IMR-90 (cell line): ENCODE data around the gene MRGPRD. TPM values are rescaled to one million over a fixed set of nuclear protein-coding genes. Genes with fewer than 3 reads are reported as not detected.

ENCODE experiments used
- ATAC-seq: fragments of 200-7000 bp; cut with Tn5 transposase; 2 replicates; pipeline ENCODE4 v1.9.1; 2020; ENCODE audit warnings: low read depth, mild to moderate bottlenecking, moderate library complexity
- BruUV-seq: library from RNA; stranded (reverse); fragments of 400-500 nt; replicated peaks from 2 replicates; lab custom pipeline; 2021; lab: Mats Ljungman, UMichigan
- CTCF ChIA-PET: fragments of 300-600 bp; formaldehyde crosslinking; extraction: SDS; loops from one replicate; lab custom pipeline; 2021; ENCODE audit warnings: antibody characterized with exemption; lab: Yijun Ruan, JAX
- POLR2A ChIA-PET: fragments of 300-600 bp; sonication (Branson Sonifier 250); formaldehyde crosslinking; loops from one replicate; lab custom pipeline; 2022; ENCODE audit warnings: antibody characterized with exemption; ENCODE audit not compliant: unreplicated experiment; lab: Charles Lee
- DNase-seq: peaks from one replicate; pipeline ENCODE4 v3.0.0; 2013
- H2AFZ ChIP-seq: replicated peaks from 2 replicates; pipeline ENCODE3; 2013; ENCODE audit warnings: low read length, mild to moderate bottlenecking; ENCODE audit not compliant: poor library complexity
- H2AK5ac ChIP-seq: 2 replicates; pipeline ENCODE4 v1.6.1; 2013; ENCODE audit warnings: low read depth, low read length, inconsistent platforms
- H2AK9ac ChIP-seq: replicated peaks from 2 replicates; pipeline ENCODE3; 2013; ENCODE audit warnings: mild to moderate bottlenecking, low read depth, low read length, moderate library complexity; ENCODE audit not compliant: poor library complexity
- H2BK120ac ChIP-seq: 2 replicates; pipeline ENCODE4 v1.6.1; 2013; ENCODE audit warnings: low read depth, low read length, inconsistent platforms
- H2BK15ac ChIP-seq: 3 replicates; pipeline ENCODE4 v1.6.1; 2013; ENCODE audit warnings: low read depth, low read length, inconsistent platforms
- H2BK20ac ChIP-seq: 2 replicates; pipeline ENCODE4 v1.6.1; 2013; ENCODE audit warnings: low read depth, mild to moderate bottlenecking, inconsistent platforms, low read length, moderate library complexity
- H2BK5ac ChIP-seq: 2 replicates; pipeline ENCODE4 v1.6.1; 2013; ENCODE audit warnings: mild to moderate bottlenecking, low read depth, low read length, inconsistent platforms; ENCODE audit not compliant: poor library complexity, severe bottlenecking
- H3K14ac ChIP-seq: replicated peaks from 2 replicates; pipeline ENCODE4 v1.6.1; 2013; ENCODE audit warnings: low read depth, low read length, inconsistent platforms
- H3K18ac ChIP-seq: 2 replicates; pipeline ENCODE4 v1.6.1; 2013; ENCODE audit warnings: low read depth, low read length, control low read depth
- H3K23ac ChIP-seq: 2 replicates; pipeline ENCODE4 v1.6.1; 2013; ENCODE audit warnings: low read depth, low read length, inconsistent platforms
- H3K27ac ChIP-seq: 2 replicates; pipeline ENCODE4 v1.5.1; 2013; ENCODE audit warnings: mild to moderate bottlenecking, control low read depth, low read length; ENCODE audit not compliant: insufficient read depth
- H3K27me3 ChIP-seq: 2 replicates; pipeline ENCODE4 v1.6.1; 2013; ENCODE audit warnings: low read length; ENCODE audit not compliant: control insufficient read depth, insufficient read depth
- H3K36me3 ChIP-seq: 2 replicates; pipeline ENCODE4 v1.6.1; 2013; ENCODE audit warnings: low read length, mixed read lengths; ENCODE audit not compliant: control insufficient read depth, insufficient read depth
- H3K4ac ChIP-seq: 2 replicates; pipeline ENCODE4 v1.6.1; 2013; ENCODE audit warnings: low read depth, low read length, inconsistent platforms
- H3K4me1 ChIP-seq: 2 replicates; pipeline ENCODE4 v1.6.1; 2013; ENCODE audit warnings: low read length, mixed read lengths; ENCODE audit not compliant: control insufficient read depth, insufficient read depth
- H3K4me2 ChIP-seq: 2 replicates; pipeline ENCODE4 v1.6.1; 2013; ENCODE audit warnings: low read depth, mild to moderate bottlenecking, control low read depth, low read length, moderate library complexity
- H3K4me3 ChIP-seq: 2 replicates; pipeline ENCODE4 v1.5.1; 2013; ENCODE audit warnings: low read depth, mild to moderate bottlenecking, control low read depth, low read length, moderate library complexity; ENCODE audit not compliant: insufficient read depth
- H3K56ac ChIP-seq: 2 replicates; pipeline ENCODE4 v1.6.1; 2013; ENCODE audit warnings: low read length, inconsistent platforms; ENCODE audit not compliant: insufficient read depth; ENCODE audit errors: extremely low read depth
- H3K79me1 ChIP-seq, 2 experiments: 2 replicates each; pipeline ENCODE4 v1.6.1; 2013; ENCODE audit warnings: low read length in 2 of 2, inconsistent platforms in 1 of 2, low read depth in 1 of 2
- H3K9ac ChIP-seq: 2 replicates; pipeline ENCODE4 v1.6.1; 2013; ENCODE audit warnings: low read depth, low read length, control low read depth
- H3K9me1 ChIP-seq: 2 replicates; pipeline ENCODE4 v1.6.1; 2013; ENCODE audit warnings: low read length, inconsistent platforms; ENCODE audit not compliant: insufficient read depth
- H3K9me3 ChIP-seq: 2 replicates; pipeline ENCODE4 v1.6.1; 2013; ENCODE audit warnings: low read length; ENCODE audit not compliant: control insufficient read depth, insufficient read depth
- H4K20me1 ChIP-seq: 2 replicates; pipeline ENCODE4 v1.6.1; 2013; ENCODE audit warnings: low read length, inconsistent platforms; ENCODE audit not compliant: insufficient read depth
- H4K5ac ChIP-seq: 2 replicates; pipeline ENCODE4 v1.6.1; 2013; ENCODE audit warnings: mild to moderate bottlenecking, low read depth, low read length, control low read depth
- H4K8ac ChIP-seq, 2 experiments: 2 replicates each; pipeline ENCODE4 v1.6.1; 2013; ENCODE audit warnings: low read depth in 2 of 2, low read length in 2 of 2, control low read depth in 1 of 2, inconsistent platforms in 1 of 2
- H4K91ac ChIP-seq: 2 replicates; pipeline ENCODE4 v1.6.1; 2013; ENCODE audit warnings: low read depth, low read length, inconsistent platforms; ENCODE audit not compliant: insufficient read depth
- CHD1 ChIP-seq: IDR thresholded peaks from 2 replicates; pipeline ENCODE4 v1.6.1; 2012; ENCODE audit warnings: low read depth, low read length, improper control_type of control experiment
- POLR2A ChIP-seq: IDR thresholded peaks from 2 replicates; pipeline ENCODE4 v1.6.1; 2012; ENCODE audit warnings: mild to moderate bottlenecking, low read depth, low read length
- RCOR1 ChIP-seq: IDR thresholded peaks from 2 replicates; pipeline ENCODE4 v1.6.1; 2012; ENCODE audit warnings: mild to moderate bottlenecking, low read length, improper control_type of control experiment; ENCODE audit not compliant: insufficient replicate concordance
- WGBS, 2 experiments: methylation state at CpG; one replicate each; pipeline versions ENCODE4 v1.1.5 to v1.1.7; 2013; ENCODE audit warnings: missing lambda C conversion rate in 2 of 2; ENCODE audit not compliant: insufficient read length in 1 of 2; ENCODE audit errors: extremely low coverage in 2 of 2; 5-methylcytosine and 5-hydroxymethylcytosine counted together
- dilution Hi-C: fragments of 300-500 bp; cut with HindIII; formaldehyde crosslinking; loops from one replicate; pipeline ENCODE4 v1.14.3; 2018; ENCODE audit warnings: low sequenced_read_pairs; ENCODE audit not compliant: unreplicated experiment
- in situ Hi-C: fragments of 300-500 bp; cut with MboI; formaldehyde crosslinking; loops from 3 replicates; pipeline ENCODE4 v1.14.3; 2019; ENCODE audit warnings: low sequenced_read_pairs, inconsistent platforms, mixed read lengths
- intact Hi-C: fragments of 100-400 bp; cut with micrococcal nuclease; formaldehyde crosslinking; loops from 2 replicates; pipeline ENCODE4 v1.10.0; 2022
- polyA plus RNA-seq, 3 experiments: library from polyadenylated mRNA; depleted of rRNA; stranded (reverse); fragments of >200 nt; gene quantifications; 2 replicates each; pipeline ENCODE4 v1.2.3, GENCODE V29; 2012; ENCODE audit warnings: low replicate concordance in 1 of 3
- total RNA-seq: library from RNA; depleted of rRNA; stranded (reverse); fragments of >200 nt; gene quantifications from 2 replicates; pipeline ENCODE4 v1.2.3, GENCODE V29; 2012

MRGPRD gene
- total and polyA plus RNA-seq, 2 of the 4 experiments (the other 2 are of a cell fraction): not detected

GRCh38 chr11:69010361-69010891, 29.6 kb upstream of the MRGPRD start (continued):
- no peak; the same call in 1 of the 2 replicates for TF ChIP-seq POLR2A

- H4K5ac ChIP-seq: peak overlapping the region; percentile 86
- peaks cover 8% of the 10 kb centered on the region for H4K20me1 ChIP-seq
- peak overlapping the region; percentile 67 for H2AFZ ChIP-seq
- peak overlapping the region; percentile 95 for H3K23ac ChIP-seq
- BruUV-seq: no TSS peak
- peak overlapping the region; percentile 89 for H2BK20ac ChIP-seq
- peak overlapping the region; percentile 96 for H3K14ac ChIP-seq
- peaks cover 25 to 67% of the 10 kb centered on the region in 2 experiments for H3K79me1 ChIP-seq
- peak overlapping the region; percentile 92 for H2BK120ac ChIP-seq
- ChIA-PET POLR2A (interaction anchor here (0.6 to 1.6 kb wide), 3 partner anchors 39 to 68 kb away, joined by 4 to 6 read pairs (median 4); partner anchors contain the start of gene TPCN2), CTCF (no interaction called here)
- peak overlapping the region; percentile 92; the same call in 2 of the 3 replicates for H2BK15ac ChIP-seq
- peak overlapping the region; percentile 86 for H3K27ac ChIP-seq
- peak overlapping the region; percentile 70 to 92 for H4K8ac ChIP-seq
- peak overlapping the region; percentile 98 for H2AK9ac ChIP-seq
- peak overlapping the region; percentile 96 for H4K91ac ChIP-seq
- DNase-seq (no peak), ATAC-seq (no peak)
- H3K9me3 ChIP-seq: no peaks in the 10 kb centered on the region
- H3K56ac ChIP-seq: peak overlapping the region; percentile 84; the same call in 1 of the 2 replicates
- TF ChIP-seq CHD1 (no peak), RCOR1 (no peak)
- intact Hi-C loops (loop anchor here (5.0 kb wide), 1 partner anchor 167 kb away; the partner anchor contains the start of gene CPT1A), dilution Hi-C loops (no loop called here), in situ Hi-C loops (loop anchor here (5.0 kb wide), 1 partner anchor 73 kb away; no protein-coding TSS in a partner anchor)
- no peaks in the 10 kb centered on the region for H3K27me3 ChIP-seq
- H3K4me2 ChIP-seq: peak overlapping the region; percentile 87
- 90% methylated on average over 4 of the region's 16 CpGs; no CpG with 5 or more reads in 1 of the 2 experiments for WGBS, 2 experiments
- peaks cover 20% of the 10 kb centered on the region for H3K9me1 ChIP-seq
- peak overlapping the region; percentile 100 for H2AK5ac ChIP-seq
- H3K36me3 ChIP-seq: peaks cover 26% of the 10 kb centered on the region
- peaks cover 43% of the 10 kb centered on the region for H3K4me1 ChIP-seq
- no peak overlapping the region for H3K4me3 ChIP-seq
- H3K18ac ChIP-seq: peak overlapping the region; percentile 70
- peak overlapping the region; percentile 97 for H3K4ac ChIP-seq
- peak overlapping the region; percentile 87 for H2BK5ac ChIP-seq
- peak overlapping the region; percentile 80 for H3K9ac ChIP-seq
Measured at GRCh38 chr11:69009441-69010211, 28.8 kb upstream of the MRGPRD start.
